BE2C (cell line): ENCODE measurements around the gene ALX3.
"Not testable (repeated sequence)": the region's sequence is repeated elsewhere in the genome, so short reads cannot be mapped to it uniquely, and the experiment has no call there.

ENCODE experiments used
- DNase-seq: peaks from one replicate; pipeline ENCODE4 v3.0.0-alpha.2; 2020
- H3K27me3 ChIP-seq: fragments of 250-450 bp; sonication (Bioruptor Pico); 2 replicates; pipeline ENCODE4 v1.5.1; 2020; ENCODE audit warnings: mild to moderate bottlenecking
- H3K36me3 ChIP-seq: fragments of 250-450 bp; sonication (Bioruptor Pico); 2 replicates; pipeline ENCODE4 v1.5.1; 2020; ENCODE audit warnings: mild to moderate bottlenecking
- H3K4me1 ChIP-seq: fragments of 250-450 bp; sonication (Bioruptor Pico); 2 replicates; pipeline ENCODE4 v1.5.1; 2020
- H3K4me3 ChIP-seq: 2 replicates; pipeline ENCODE4 v1.5.1; 2011; ENCODE audit warnings: low read depth, low read length
- H3K9me3 ChIP-seq: fragments of 250-450 bp; sonication (Bioruptor Pico); 2 replicates; pipeline ENCODE4 v1.5.1; 2020
- TF ChIP-seq, protein P1 (sequence below): IDR thresholded peaks from 2 replicates; pipeline ENCODE4 v1.5.1; 2012; ENCODE audit warnings: mild to moderate bottlenecking, low read depth, low read length

The ALX3 gene

DNA sequence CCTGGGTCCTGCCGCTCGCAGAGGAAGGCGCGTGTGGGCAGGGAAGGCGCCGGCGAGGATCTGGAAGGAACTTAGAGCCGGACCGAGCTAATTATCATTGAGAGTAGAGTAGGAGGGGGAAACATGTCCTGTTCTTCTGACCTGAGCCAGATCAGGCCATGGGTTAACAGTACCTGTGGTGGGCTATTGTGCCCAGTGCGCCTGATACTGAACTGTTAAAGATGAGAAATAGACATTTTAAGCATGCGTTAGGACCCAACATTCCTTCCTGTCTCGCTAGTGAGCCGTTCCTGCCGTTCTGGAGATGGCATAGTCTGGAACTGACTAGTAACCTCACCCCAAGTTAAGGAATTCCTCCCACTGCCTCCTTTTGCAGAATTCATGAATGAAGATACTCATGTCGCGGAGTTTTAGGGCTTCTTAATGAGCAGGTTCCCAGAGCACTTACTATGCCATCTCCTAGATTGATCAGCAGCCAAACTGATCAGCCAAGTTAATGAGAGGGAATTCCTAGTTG is 35.2 kb downstream of the ALX3 start:
- Histone ChIP-seq H3K4me1 (peaks cover 7% of the 10 kb centered on the region), H3K27me3 (no peaks in the 10 kb centered on the region), H3K9me3 (no peaks in the 10 kb centered on the region), H3K36me3 (peaks cover 27% of the 10 kb centered on the region), H3K4me3 (peak overlapping the region; percentile 80)
- TF ChIP-seq, protein P1, sequence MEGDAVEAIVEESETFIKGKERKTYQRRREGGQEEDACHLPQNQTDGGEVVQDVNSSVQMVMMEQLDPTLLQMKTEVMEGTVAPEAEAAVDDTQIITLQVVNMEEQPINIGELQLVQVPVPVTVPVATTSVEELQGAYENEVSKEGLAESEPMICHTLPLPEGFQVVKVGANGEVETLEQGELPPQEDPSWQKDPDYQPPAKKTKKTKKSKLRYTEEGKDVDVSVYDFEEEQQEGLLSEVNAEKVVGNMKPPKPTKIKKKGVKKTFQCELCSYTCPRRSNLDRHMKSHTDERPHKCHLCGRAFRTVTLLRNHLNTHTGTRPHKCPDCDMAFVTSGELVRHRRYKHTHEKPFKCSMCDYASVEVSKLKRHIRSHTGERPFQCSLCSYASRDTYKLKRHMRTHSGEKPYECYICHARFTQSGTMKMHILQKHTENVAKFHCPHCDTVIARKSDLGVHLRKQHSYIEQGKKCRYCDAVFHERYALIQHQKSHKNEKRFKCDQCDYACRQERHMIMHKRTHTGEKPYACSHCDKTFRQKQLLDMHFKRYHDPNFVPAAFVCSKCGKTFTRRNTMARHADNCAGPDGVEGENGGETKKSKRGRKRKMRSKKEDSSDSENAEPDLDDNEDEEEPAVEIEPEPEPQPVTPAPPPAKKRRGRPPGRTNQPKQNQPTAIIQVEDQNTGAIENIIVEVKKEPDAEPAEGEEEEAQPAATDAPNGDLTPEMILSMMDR = no peak
- no peak for DNase-seq

DNA sequence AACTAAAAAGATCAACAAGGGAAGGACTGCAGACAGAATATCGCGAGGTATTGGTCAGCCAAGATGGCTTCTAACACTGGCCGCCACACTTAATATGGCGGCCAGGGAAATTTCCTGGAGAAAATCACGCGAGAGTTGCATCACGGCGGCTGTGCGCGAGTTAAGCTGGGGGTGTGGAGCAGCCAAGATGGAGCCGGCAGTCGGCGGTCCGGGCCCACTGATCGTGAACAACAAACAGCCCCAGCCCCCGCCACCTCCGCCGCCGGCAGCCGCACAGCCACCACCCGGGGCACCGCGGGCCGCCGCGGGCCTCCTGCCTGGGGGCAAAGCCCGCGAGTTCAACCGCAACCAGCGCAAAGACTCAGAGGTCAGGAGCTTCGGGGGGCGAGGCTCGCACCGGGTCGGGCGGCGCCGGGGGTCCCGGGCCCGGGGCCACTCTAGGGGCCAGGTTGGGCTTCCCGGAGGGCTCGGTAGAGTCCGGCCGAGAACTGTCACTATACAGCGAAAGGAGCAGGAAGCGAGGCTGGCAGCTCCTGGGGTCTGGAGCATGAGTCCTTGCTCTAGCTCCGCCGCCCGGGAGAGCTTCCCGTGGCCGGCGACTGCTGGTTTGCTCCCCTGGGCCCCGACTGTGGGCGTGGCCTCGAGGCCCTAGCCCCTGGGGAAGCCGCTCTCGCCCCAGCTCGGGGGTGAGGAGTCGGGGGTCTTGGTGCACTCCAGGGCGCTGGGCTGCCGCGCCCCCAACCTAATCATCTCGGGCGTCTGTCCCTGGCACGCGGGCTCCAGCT is 35.8 kb downstream of the ALX3 start, which contains the start of gene STRIP1:
TSS of gene STRIP1 (plus strand) at position 174 of the 785 bp plus-strand sequence. CDS start at position 188, 14 bp downstream.
- DNase-seq = peak; percentile 92
- TF ChIP-seq, protein P1 = no peak
- peak within 1 kb of the TSS; percentile 80 for H3K4me3 ChIP-seq
- peaks cover 7% of the 10 kb centered on the region for H3K4me1 ChIP-seq
- H3K27me3 ChIP-seq = no peaks in the 10 kb centered on the region
- peaks cover 22% of the 10 kb centered on the region for H3K36me3 ChIP-seq
- H3K9me3 ChIP-seq = no peaks in the 10 kb centered on the region

DNA sequence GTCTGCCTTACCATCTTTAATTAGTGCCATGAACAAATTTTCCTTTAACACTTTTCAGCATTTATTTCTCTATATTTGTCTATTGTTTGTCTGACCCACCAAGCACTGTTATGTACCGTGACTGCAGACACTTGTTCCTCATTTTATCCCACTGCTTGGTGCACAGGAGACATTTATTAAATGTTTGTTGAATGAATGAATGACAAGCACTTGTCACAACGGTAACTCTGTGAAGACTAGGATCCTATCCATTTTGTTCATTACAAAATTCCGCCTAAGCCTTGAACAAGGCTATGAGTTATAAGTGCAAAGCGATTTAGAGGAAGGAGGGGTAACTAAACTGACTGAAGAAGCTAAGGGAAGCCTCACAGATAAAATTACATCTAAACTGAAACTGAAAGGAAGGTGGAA is 36.4 kb downstream of the ALX3 start:
- peaks cover 7% of the 10 kb centered on the region for H3K4me1 ChIP-seq
- TF ChIP-seq, protein P1 = no peak
- H3K9me3 ChIP-seq = no peaks in the 10 kb centered on the region
- peaks cover 16% of the 10 kb centered on the region for H3K36me3 ChIP-seq
- DNase-seq = no peak
- H3K4me3 ChIP-seq = peak overlapping the region; percentile 80
- H3K27me3 ChIP-seq = no peaks in the 10 kb centered on the region

DNA sequence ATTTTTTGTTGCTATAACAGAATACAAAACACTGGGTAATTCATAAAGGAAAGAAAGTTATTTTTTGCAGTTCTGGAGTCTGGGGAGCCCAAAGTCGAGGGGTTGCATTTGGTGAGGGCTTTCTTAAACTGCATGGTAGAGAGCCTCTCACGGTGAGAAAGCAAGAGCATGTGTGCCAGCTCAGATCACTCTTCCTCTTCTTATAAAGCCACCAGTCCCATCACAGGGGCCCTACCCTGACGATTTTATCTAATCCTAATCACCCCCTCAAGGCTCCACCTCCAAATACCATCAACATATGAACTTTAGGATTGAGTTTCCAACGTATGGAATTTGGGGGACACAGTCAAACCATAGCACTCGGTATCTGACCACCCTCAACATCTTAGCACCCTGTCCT is 37.1 kb downstream of the ALX3 start:
- Histone ChIP-seq H3K4me1 (peaks cover 7% of the 10 kb centered on the region), H3K36me3 (peaks cover 9% of the 10 kb centered on the region), H3K4me3 (no peak overlapping the region), H3K27me3 (no peaks in the 10 kb centered on the region), H3K9me3 (no peaks in the 10 kb centered on the region)
- TF ChIP-seq, protein P1 = no peak
- no peak for DNase-seq

DNA sequence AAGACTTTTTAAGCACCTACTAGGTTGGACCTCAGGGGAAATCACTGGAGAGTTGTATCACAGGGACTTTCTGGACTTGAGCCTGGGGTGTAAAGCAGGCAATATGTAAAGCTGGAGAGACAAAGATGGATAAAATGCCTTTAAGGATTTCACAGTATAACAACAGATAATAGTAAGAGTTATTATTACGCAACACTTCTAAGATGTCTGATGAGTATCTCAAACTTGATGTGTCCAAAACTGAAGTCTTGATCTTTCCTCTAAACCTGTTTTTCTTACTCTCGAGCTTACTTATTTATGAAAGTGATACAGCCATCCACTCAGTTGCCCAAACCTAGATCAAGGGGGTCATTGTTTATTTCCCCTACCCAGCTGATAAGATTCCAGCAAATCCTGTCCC is 38.1 kb downstream of the ALX3 start:
- Histone ChIP-seq H3K4me3 (no peak overlapping the region), H3K27me3 (no peaks in the 10 kb centered on the region), H3K36me3 (peaks cover 3% of the 10 kb centered on the region), H3K9me3 (no peaks in the 10 kb centered on the region), H3K4me1 (peaks cover 7% of the 10 kb centered on the region)
- TF ChIP-seq, protein P1 = no peak
- no peak for DNase-seq

DNA sequence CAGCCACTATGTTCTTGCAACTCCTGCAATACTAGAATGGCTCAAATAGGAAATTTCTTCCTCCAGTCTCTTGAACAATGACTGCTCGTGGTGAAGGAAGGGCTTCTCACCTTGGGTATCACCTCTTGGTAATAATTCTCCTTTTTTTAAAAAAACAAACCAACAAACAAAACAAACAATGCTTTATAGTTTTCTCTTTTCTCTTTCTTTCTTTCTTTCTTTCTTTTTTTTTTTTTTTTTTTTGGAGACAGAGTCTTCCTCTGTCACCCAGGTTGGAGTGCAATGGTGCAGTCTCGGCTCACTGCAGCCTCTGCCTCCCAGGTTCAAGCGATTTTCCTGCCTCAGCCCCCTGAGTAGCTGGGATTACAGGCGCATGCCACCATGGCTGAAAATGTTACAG is 39.8 kb downstream of the ALX3 start:
- DNase-seq, H3K4me1 ChIP-seq, H3K4me3 ChIP-seq, H3K36me3 ChIP-seq, H3K9me3 ChIP-seq, H3K27me3 ChIP-seq: not testable (repeated sequence)
